ENCODE data around the gene NRSN2.

Gene NRSN2

DNA sequence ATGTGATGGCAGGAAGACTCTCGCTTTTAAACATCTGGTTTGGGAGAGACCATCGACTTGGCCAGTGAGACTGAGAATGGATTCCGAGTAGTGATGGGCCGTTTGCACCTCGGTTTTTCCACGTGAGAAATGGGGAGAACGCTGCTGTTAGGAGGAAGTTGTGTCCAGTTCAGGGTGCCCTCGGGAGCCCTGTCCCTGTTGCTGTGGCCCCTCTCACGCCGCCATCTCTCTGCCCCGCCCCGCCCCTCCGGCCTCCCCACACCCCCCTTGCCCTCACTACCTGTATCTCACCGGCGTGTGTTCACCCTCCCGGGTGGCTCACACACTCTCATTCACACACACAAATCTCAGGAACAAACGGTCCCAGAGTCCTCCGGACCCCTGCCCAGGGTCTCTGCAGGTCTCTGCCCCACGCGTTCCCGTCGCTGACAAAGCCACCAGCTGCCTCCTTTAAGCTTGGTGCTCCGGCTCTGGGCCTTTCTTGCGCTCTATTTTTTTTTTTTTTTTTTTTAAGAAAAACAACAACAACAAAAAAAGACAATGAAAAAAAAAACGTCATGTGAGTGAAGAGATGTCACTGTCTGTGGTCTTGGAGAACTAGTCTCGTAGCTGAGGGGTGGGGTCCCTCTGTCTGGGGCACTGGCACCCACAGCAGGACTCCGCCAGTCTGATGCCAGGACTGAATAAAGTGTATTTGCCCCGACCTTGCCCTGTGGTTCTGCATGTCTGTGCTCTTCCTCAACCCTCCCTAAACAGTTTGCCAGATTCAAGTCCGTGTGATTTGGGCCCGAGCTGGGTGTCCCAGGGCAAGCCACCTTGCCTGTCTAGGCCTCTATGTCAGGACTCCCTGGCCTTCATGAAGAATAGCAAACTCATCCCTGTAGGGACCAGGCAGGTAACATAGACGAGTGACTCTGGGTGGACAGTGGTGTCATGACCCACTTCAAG lies 18.6 kb upstream of the NRSN2 start:
- Histone ChIP-seq H3K79me2 (ENCODE audit: insufficient read depth, low read length) (peaks cover 45% of the 10 kb centered on the region), H4K20me1 (ENCODE audit: insufficient read depth, low read length, poor library complexity, severe bottlenecking) (peaks cover 37% of the 10 kb centered on the region), H3K4me3 (ENCODE audit: low read length, poor library complexity, severe bottlenecking) (peak overlapping the region; percentile 85), H3K9me3 (ENCODE audit: insufficient read depth, low read depth, low read length) (no peaks in the 10 kb centered on the region), H3K27me3 (ENCODE audit: insufficient read depth, low read length, poor library complexity, severe bottlenecking) (no peaks in the 10 kb centered on the region), H2AFZ (ENCODE audit: low read length) (no peak overlapping the region), H3K4me1 (ENCODE audit: insufficient read depth, low read length, poor library complexity, severe bottlenecking) (peaks cover 41% of the 10 kb centered on the region), H3K9me2 (replicated peaks; ENCODE audit: low read depth, low read length) (no peaks in the 10 kb centered on the region), H3K36me3 (ENCODE audit: insufficient read depth, low read length) (no peaks in the 10 kb centered on the region), H3K4me2 (ENCODE audit: low read depth, low read length, poor library complexity, severe bottlenecking) (peak overlapping the region; percentile 95), H3F3A (ENCODE audit: low read depth) (peaks cover 10% of the 10 kb centered on the region), H3K9ac (ENCODE audit: low read depth, low read length, poor library complexity, severe bottlenecking) (peak overlapping the region; percentile 86)
- no peak for TF ChIP-seq CTCF (conservative IDR thresholded peaks at IDR 0.05; ENCODE audit: low read length)
- TF ChIP-seq EZH2phosphoT487 (IDR thresholded peaks at IDR 0.05; ENCODE audit: borderline replicate concordance) = no peak

DNA sequence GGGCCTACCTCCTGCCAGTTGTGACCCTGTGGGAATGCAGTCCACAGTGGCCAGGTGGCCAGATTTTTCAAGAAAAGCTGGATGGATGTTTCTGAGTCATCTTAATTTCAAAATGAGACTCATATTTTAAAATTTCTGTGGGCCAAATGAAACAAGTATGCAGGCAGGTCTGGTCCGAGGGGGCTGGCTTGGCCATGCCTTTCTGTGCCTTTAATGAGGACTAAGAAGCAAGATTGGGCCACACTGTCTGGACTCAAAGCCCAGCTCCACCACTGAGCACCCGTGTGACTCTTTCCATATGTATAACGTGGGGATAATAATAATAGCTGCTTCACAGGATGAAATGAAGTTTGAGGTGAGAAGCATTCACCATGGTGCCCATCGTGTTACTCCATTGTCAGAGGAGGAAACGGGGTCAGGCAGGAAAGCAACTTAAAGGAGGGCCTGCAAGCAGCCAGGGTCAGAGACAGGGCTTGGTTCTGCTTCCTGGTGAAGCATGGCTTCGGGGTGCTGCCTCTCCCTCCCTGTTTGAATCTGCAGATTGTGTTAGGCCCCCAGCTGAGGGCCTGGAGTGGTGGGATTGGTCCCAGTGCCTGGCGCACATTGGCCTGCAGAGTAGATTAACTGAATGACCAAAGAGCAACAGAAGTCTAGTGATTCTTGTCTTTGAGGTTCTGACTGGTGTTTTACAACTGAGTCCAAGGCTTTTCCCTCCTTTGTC lies 17.8 kb upstream of the NRSN2 start:
- H3K36me3 ChIP-seq (ENCODE audit: insufficient read depth, low read length) = no peaks in the 10 kb centered on the region
- peaks cover 45% of the 10 kb centered on the region for H3K79me2 ChIP-seq (ENCODE audit: insufficient read depth, low read length)
- peak overlapping the region; percentile 85 for H3K4me3 ChIP-seq (ENCODE audit: low read length, poor library complexity, severe bottlenecking)
- H4K20me1 ChIP-seq (ENCODE audit: insufficient read depth, low read length, poor library complexity, severe bottlenecking) = peaks cover 37% of the 10 kb centered on the region
- H3K4me1 ChIP-seq (ENCODE audit: insufficient read depth, low read length, poor library complexity, severe bottlenecking) = peaks cover 35% of the 10 kb centered on the region
- H3K9ac ChIP-seq (ENCODE audit: low read depth, low read length, poor library complexity, severe bottlenecking) = peak overlapping the region; percentile 45
- no peaks in the 10 kb centered on the region for H3K27me3 ChIP-seq (ENCODE audit: insufficient read depth, low read length, poor library complexity, severe bottlenecking)
- no peak for TF ChIP-seq CTCF (conservative IDR thresholded peaks at IDR 0.05; ENCODE audit: low read length)
- TF ChIP-seq EZH2phosphoT487 (IDR thresholded peaks at IDR 0.05; ENCODE audit: borderline replicate concordance) = no peak
- peak overlapping the region; percentile 95 for H3K4me2 ChIP-seq (ENCODE audit: low read depth, low read length, poor library complexity, severe bottlenecking)
- H2AFZ ChIP-seq (ENCODE audit: low read length) = no peak overlapping the region
- peaks cover 10% of the 10 kb centered on the region for H3F3A ChIP-seq (ENCODE audit: low read depth)
- H3K9me2 ChIP-seq (replicated peaks; ENCODE audit: low read depth, low read length) = no peaks in the 10 kb centered on the region
- H3K9me3 ChIP-seq (ENCODE audit: insufficient read depth, low read depth, low read length) = no peaks in the 10 kb centered on the region

GRCh38 chr20:329851-330232 lies 17.1 kb upstream of the NRSN2 start:
- H3K36me3 ChIP-seq (ENCODE audit: insufficient read depth, low read length) = no peaks in the 10 kb centered on the region
- H3K9me3 ChIP-seq (ENCODE audit: insufficient read depth, low read depth, low read length) = no peaks in the 10 kb centered on the region
- no peaks in the 10 kb centered on the region for H3K9me2 ChIP-seq (replicated peaks; ENCODE audit: low read depth, low read length)
- peaks cover 37% of the 10 kb centered on the region for H4K20me1 ChIP-seq (ENCODE audit: insufficient read depth, low read length, poor library complexity, severe bottlenecking)
- H3K27me3 ChIP-seq (ENCODE audit: insufficient read depth, low read length, poor library complexity, severe bottlenecking) = no peaks in the 10 kb centered on the region
- H3K79me2 ChIP-seq (ENCODE audit: insufficient read depth, low read length) = peaks cover 45% of the 10 kb centered on the region
- peak overlapping the region; percentile 85 for H3K4me3 ChIP-seq (ENCODE audit: low read length, poor library complexity, severe bottlenecking)
- H3K9ac ChIP-seq (ENCODE audit: low read depth, low read length, poor library complexity, severe bottlenecking) = no peak overlapping the region
- TF ChIP-seq EZH2phosphoT487 (IDR thresholded peaks at IDR 0.05; ENCODE audit: borderline replicate concordance) = no peak
- TF ChIP-seq CTCF (conservative IDR thresholded peaks at IDR 0.05; ENCODE audit: low read length) = no peak
- no peak overlapping the region for H2AFZ ChIP-seq (ENCODE audit: low read length)
- peaks cover 7% of the 10 kb centered on the region for H3F3A ChIP-seq (ENCODE audit: low read depth)
- H3K4me1 ChIP-seq (ENCODE audit: insufficient read depth, low read length, poor library complexity, severe bottlenecking) = peaks cover 31% of the 10 kb centered on the region
- peak overlapping the region; percentile 95 for H3K4me2 ChIP-seq (ENCODE audit: low read depth, low read length, poor library complexity, severe bottlenecking)

All from Loucy (cell line).